ENCODE data around the gene KRTAP1-3.

DNA sequence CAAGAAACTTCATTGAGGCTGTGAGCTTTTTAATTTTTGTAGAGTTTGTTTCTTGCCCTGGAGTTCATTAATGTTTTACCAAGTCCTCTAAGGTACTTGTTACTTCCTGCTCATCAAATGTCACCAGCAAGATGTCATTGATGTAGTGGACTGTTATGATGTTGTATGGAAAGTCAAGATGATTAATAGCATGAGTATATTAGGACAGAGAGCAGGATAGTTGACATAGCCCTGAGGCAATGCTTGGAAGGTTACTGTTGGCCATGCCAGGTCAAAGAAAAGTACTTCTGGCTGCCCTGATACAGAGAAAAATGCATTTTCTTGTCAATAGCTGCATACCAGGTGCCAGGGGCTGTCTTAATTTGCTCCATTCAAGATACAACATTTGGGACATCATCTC, 14.3 kb downstream of the KRTAP1-3 start:
- TF ChIP-seq POLR2AphosphoS5 (IDR thresholded peaks at IDR 0.05; ENCODE audit: borderline replicate concordance, low read depth, low read length) (no peak), FOXP2 (optimal IDR thresholded peaks at IDR 0.05; ENCODE audit: control extremely low read depth, extremely low read length, insufficient read depth) (no peak), EZH2 (IDR thresholded peaks at IDR 0.05) (no peak)

Data from SK-N-MC (cell line).